HG02885 (cell line): Measurements from ENCODE around the gene EXOSC3.
"Not testable (repeated sequence)": the region's sequence is repeated elsewhere in the genome, so short reads cannot be mapped to it uniquely, and the experiment has no call there.

Experiments
- ATAC-seq: cut with Tn5 transposase; IDR thresholded peaks from one replicate; pipeline ENCODE4 v1.9.1; 2021; ENCODE audit warnings: mild to moderate bottlenecking; ENCODE audit not compliant: unreplicated experiment, poor library complexity

EXOSC3 gene

DNA sequence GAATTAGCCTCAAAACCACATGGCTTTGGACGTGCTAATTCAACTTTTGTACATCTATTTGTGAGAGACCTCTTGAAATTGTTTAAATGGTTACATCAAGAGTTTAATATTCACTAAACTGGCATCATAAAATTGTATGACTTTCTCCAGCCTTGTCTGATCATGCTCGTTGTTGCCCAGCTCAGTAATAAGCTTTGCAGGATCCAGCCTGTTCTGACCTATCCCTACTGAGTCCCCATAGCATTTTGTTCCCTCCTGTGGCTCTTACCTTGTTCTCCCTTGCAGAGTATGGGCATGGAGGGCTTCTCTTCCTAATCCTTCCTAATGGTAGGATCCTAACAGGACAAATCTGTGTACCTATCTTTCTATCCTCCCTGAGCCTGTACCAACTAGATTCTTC lies 6.3 kb downstream of the EXOSC3 start:
- no peak for ATAC-seq

DNA sequence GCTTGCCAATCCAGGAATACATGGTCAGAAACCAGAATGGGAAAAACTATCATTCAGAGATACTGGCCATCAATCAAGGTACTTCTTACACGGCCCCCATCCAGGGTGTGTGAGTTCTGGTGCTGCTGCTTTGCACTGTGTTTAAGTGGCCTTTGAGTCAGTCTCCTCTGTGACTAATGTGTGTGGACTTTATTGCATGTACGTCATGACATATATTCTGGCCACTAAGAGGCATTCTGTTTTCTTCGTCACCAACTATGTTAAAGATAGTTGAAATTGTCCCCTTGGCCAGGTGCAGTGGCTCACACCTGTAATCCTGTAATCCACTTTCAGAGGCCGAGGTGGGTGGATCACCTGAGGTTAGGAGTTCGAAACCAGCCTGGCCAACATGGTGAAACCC lies 8.5 kb downstream of the EXOSC3 start:
- no peak for ATAC-seq

DNA sequence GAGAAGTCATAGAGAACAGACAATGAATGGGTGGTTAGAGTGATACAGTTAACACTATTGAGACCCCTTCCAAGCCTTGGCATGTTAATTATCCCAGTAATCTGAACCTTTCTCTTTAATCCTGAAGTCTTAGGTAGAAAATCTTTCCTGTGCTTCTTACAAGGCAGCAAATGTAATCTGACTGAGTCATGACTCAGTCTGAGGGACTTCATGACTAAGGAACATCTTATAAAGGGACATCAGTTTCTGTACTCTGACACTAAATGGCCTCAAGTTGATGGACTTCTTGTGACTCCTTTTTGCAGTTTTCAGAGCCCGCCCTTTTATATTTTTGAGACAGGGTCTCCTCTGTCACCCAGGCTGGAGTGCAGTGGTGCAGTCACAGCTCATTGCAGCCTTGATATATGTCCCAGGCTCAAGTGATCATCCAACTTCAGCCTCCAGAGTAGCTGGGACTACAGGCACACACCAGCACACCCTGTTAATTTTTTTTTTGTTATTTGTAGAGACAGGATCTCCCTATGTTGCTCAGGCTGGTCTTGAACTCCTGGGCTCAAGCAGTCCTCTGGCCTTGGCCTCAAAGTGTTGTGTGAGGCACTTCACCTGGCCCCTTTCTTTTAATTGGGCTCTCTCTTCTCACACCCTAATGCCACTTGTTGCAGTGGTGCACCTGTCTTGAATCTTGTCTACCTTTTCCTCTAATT lies 9.5 kb downstream of the EXOSC3 start:
- ATAC-seq = no peak

DNA sequence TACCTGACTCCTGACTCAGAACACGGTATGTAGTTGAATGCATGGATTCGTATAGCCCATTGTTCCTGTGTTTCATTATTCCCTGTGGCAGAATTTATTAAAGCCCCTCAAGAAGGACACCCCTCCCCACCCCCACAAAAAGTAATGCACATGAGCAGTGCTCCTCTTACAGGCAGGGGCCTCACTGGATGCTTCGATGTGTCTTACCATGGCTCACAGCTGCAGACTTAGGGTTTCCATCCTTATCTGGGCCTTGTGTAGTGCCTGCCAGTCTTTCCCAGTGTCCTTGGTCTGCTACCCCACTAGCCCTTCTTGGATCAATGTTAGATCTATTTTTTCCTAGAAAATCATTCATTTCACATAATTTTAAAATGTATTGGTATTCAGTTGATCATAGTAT lies 14.9 kb downstream of the EXOSC3 start:
- no peak for ATAC-seq

DNA sequence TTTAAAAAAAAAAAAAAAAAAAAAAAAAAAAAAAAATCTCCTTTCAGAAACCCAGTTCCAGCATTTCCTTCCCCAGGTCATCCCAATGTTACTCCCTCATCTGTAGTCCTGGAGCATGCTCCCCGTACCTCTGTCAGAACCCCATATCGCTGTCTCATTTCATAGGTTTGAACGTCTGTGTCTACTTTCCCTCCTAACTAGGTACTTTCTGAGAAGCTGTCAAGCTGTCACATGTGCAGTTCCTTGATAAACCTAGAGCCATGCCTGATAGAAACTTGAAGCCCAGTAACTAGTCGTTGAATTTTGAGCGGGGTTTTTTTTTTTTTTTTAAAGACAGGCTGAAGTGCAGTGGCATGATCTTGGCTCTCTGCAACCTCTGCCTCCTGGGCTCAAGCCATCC lies 15.6 kb downstream of the EXOSC3 start:
- no peak for ATAC-seq

DNA sequence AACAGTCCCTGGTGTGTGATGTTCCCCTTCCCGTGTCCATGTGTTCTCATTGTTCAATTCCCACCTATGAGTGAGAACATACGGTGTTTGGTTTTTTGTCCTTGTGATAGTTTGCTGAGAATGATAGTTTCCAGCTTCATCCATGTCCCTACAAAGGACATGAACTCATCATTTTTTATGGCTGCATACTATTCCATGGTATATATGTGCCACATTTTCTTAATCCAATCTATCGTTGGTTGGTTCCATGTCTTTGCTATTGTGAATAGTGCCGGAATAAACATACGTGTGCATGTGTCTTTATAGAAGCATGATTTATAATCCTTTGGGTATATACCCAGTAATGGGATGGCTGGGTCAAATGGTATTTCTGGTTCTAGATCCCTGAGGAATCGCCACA lies 19.6 kb downstream of the EXOSC3 start:
- not testable (repeated sequence) for ATAC-seq

DNA sequence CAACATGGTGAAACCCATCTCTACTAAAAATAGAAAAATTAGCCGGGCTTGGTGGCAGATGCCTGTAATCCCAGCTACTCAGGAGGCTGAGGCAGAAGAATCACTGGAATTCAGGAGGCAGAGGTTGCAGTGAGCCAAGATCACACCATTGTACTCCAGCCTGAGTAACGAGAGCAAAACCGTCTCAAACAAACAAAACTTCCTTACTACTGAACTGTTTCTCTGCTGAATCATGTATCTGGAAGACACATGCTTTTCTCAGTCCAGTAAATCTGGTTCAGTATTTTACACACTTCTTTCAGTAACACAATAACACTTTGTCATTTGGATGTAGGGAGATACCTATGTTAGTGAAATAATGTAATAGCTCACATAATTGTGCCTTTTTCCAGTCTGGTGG lies 23.4 kb downstream of the EXOSC3 start:
- no peak for ATAC-seq

DNA sequence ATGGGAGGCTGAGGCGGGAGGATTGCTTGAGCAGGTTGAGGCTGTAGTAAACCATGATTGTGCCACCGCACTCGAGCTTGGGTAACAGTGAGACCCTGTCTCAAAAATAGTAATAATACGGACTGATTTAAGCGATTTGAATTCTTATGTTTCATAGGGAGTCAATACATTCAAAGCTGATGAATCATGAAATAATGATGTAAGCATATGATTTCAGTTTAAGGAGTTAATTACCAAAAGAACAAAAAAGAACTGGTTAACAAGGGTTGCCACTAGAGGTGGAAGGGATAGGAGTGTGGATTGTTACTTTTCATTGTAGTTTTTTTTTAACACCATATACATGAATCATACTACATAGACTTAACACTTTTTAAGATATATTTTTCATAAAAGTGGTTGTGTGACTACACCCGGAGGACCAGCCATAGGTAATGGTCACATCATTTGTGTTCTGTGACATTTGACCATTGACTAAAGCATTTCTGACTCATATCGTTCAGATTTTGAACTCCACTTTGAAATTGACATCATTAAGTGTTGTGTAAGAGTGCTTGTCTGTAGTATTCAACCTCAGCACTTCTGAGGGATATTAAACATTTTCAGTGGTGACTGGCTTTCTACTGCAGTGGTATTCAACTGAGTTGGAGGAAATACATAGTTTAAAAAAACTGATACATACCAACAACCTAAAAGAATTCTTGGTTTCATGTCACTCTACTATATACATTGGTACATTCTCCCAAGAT lies 24.3 kb downstream of the EXOSC3 start:
- no peak for ATAC-seq

DNA sequence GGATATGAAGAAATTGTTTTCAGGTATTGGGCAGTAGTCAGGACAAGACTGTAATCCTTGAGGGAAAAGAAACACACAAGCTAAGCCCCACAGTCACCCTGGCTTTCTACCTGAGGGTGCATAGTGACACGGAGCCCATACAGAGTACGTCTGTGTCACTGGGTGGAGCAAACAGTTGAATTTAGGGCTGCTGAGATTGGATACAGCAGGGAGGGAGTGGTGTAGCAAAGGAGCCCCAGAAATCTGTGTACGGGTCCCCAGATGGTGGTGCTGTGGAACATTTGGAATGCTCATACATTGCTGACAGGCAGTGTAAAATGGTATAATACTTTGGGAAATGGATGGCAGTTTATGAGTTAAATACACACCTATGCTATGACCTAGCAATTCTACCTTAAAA lies 26.1 kb downstream of the EXOSC3 start:
- no peak for ATAC-seq

DNA sequence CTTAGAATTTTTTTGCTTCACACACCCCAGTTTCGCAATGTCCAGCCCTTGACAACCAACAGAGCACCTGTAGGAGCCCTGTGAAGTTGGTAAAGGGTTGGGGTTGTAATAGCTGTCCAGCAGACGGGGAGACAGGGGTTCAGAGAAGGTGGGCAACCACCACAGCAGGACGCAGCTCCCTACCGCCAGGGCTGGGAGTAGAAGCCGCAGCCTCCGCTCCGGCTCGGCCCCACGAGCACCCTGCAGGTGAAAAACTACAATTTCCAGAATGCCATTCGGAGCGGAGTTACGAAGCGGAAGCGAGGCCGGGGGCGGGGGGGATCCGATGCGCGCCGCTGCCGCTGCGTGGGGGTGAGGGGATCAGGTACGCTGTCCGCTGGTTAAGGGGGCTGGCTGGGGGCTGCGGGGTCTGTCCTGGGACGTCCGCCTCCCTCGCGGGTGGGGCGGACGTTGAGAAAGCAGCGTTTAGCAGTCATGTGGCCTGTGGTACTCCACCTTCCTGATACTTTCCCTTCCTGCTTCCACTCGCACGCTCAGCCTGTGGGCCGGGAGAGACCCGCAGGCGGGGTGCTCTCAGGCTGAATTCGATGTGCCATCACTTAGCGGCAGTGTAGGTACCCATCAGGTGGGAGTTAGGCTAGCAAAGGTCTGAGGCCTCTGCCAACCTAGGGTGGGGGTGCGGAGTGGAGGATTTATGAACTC lies 31.2 kb downstream of the EXOSC3 start, which contains the start of gene TRMT10B:
TRMT10B (plus strand) TSS at position 317 of the 702 bp plus-strand sequence. CDS start 8,127 bp downstream, outside the sequence.
- ATAC-seq = peak; percentile 93

DNA sequence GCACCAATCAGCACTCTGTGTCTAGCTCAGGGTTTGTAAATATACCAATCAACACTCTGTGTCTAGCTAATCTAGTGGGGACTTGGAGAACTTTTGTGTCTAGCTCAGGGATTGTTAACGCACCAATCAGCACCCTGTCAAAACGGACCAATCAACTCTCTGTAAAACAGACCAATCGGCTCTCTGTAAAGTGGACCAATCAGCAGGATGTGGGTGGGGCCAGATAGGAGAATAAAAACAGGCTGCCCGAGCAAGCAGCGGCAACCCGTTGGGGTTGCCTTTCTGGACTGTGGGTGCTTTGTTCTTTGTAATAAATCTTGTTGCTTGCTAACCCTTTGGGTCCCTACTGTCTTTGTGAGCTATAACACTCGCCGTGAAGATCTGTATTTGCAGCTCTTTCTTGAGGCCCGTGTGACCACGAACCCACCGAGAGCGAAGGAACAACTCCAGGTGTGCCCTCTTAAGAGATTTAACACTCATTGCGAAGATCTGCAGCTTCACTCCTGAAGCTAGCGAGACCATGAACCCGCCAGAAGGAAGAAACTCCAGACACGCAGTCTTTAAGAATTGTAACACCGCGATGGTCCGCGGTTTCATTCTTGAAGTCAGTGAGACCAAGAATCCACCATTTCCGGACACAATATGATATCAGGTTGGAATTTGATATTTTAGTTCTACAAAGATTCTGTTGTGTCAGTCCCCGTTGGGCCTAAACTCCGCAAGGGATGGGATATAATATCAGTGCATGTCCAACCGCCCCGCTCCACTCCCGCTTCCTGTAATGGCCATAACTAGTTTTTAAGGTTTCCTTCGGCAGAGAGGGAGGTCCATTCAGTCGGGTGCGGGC lies 32.0 kb downstream of the EXOSC3 start:
- ATAC-seq = no peak

DNA sequence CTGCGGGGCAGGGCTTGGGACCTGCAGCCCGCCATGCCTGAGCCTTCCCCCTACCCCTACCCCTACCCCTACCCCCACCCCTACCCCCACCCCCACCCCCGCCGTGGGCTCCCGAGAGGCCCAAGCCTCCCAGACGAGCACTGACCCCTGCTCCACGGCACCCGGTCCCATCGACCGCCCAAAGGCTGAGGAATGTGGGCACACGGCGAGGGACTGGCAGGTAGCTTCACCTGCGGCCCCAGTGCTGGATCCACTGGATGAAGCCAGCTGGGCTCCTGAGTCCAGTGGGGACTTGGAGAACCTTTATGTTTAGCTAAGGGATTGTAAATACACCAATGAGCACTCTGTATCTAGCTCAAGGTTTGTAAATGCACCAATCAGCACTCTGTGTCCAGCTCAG lies 32.8 kb downstream of the EXOSC3 start:
- not testable (repeated sequence) for ATAC-seq

DNA sequence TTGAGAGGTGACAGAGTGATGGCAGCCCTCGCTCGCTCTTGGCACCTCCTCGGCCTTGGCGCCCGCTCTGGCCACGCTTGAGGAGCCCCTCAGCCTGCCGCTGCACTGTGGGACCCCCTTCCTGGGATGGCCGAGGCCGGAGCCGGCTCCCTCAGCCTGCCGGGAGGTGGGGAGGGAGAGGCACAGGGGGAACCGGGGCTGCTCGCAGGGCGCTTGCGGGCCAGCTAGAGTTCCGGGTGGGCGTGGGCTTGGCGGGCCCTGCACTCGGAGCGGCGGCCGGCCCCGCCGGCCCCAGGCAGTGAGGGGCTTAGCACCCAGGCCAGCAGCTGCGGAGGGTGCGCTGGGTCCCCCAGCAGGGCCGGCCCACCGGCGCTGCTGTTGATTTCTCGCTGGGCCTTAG lies 33.2 kb downstream of the EXOSC3 start:
- ATAC-seq = not testable (repeated sequence)

DNA sequence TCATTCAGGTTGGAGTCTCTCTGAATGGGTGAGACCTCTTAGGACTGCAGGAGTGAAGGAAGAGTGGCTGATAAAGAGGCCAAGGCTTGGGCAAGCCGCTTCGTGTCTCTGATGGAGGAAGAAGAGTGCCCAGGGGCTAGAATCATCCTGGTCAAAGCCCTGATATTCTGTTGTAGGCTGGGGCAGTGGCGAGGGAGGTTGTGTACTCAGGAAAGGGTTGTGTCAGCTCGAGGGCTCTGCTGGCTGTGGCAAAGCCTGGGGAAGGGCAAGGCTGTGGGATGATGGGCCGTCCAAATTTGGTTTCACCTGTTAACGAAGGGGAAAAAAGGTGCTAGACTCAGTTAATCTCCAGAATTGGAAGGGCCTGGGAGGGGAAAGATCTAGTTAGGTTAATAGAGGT lies 33.7 kb downstream of the EXOSC3 start:
- ATAC-seq = no peak

DNA sequence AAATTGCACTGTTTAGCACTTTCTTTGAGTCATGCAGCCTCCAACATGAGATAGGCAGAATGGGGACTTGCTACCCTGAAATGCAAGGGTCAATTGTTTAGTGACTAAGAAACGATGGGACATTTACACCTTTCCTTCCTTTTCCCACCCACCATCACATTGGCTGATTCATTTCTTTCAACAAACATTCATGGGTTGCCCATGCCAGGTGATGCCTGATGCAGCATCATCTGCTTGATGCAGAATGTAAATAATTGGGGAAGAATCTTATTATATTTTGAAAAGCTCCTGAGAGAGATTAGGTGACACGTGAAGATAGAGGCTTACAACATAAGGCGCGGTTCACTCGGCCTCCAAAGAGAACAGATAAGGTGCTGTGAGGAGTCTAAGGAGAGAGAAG lies 35.7 kb downstream of the EXOSC3 start:
- ATAC-seq = no peak

DNA sequence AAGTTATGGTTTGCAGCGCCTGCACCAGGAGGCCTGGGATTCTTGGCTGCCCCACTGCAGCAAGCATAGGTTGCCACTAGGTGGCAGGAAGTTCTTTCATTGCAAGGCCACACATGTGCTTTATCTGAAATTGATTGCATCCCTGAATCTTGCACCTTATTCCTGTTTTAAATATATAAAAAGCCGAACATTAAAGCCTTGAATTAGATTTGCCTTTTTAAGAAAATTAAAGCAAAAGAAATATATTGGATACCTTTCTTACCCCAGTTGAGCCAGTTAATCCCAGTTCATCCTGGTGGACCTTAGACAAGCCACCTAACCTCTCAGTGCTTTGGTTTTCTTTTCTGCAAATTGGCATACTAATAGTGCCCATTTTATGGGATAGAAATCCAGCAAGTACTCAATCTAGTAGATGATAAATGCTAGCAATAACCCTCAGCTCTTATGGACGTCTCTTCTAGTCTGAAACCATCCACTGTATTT lies 37.6 kb downstream of the EXOSC3 start:
- ATAC-seq = peak; percentile 82

DNA sequence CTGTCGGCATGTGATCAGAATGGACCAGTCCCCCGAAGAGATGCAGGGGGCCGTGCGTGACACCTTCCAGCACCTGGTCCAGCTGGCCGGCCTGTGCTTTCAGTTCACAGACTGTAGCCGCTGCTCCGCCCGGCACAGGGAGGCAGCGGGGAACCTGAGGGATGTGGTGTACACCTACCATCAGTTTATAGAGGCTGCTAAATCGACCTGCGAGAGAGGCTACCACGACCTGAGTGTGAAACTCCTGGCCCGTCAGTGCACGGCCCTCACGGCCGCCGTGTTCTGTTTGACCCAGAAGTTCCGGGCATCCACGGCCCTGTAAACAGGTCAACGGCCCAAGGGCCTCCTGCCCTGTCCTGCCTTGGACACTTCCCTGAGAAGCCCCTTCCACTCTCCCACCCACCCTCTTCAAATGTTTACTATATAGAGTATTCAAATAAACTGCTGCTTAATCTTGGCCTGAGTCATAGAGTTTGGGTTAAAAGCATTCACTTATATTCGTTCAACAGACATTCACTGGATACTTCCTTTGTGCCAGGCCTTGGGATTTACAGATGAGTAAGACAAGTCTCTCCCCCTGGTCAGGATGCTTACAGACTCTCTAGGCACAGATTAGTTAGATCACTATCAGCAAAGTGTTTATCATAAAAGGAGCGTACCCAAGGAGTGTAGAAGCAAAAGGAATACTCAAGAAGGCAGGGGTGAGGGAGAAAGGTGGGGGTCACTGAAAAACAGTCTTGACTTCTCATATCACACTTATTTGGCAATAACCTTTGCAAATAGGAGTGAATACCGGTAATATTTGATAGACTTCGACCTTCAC lies 38.2 kb downstream of the EXOSC3 start:
- no peak for ATAC-seq

DNA sequence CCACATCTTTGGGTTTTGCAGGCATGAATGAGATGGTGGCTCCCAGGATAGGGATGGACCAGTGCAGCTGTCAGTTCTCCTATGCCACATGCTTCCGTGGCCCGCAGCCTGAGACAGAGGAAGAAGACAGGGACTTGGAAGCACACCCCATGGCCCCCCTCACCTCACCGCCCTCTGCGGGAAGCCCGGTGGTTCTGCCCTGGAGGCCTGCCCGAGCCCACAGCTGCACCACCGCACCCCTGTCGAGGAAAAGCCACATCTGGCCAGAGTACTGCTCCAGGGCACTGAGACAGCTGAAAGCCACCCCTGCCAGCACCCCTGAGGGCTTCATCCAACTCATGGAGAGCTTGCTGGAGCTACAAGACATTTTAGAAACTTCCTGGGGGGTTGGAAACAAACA lies 38.9 kb downstream of the EXOSC3 start:
- ATAC-seq = no peak

DNA sequence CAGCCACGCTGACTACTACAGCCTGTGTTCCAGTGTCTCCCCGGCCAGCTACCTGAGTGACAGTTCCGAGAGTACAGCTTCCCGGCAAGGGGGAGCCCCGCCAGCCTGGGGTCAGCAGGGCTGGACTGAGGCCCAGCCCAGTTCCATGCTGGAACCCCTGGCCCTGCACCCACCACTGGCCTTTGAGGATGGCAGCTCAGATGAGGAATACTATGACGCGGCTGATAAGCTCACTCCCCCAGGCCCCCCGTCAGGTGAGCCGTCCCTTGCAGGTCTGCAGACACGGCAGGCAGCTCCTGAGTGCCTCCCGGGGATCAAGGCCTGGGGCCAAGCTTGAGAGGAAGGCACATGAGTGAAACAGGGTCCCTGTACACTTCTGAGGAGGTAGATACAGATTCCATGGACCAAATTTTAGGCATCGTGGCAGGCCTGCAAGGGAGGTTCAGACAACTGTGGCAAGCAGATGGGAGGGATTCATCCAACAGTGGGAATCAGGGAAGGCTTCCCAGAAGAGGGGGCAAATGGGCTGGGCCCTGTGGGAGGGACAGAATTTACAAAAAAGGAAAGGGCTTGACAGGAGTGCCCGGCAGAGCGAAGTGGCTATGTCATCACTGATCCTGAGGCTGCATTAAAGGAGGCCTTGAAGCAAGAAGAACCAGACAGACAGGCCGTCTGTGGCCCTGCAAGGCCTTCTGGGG lies 44.1 kb downstream of the EXOSC3 start:
- ATAC-seq = no peak
